CD14-positive monocyte (primary cell): ENCODE data around the gene ADCY2. TPM values are rescaled to one million over a fixed set of nuclear protein-coding genes. Genes with fewer than 3 reads are reported as not detected.

Experiments
- DNase-seq, 3 donors: peaks; one replicate each; pipeline ENCODE4 v3.0.0-alpha.2; 2011 to 2022
- H2AFZ ChIP-seq: 2 replicates; pipeline ENCODE4 v1.6.0; 2012; ENCODE audit warnings: mild to moderate bottlenecking, low read depth, low read length, inconsistent platforms; ENCODE audit not compliant: insufficient read depth, poor library complexity, severe bottlenecking
- H3K27ac ChIP-seq, 2 donors: 1 replicate in 1 of 2; 2 replicates in 1 of 2; pipeline ENCODE4 v1.5.1; 2012 to 2013; ENCODE audit warnings: low read length in 2 of 2, control low read depth in 1 of 2, inconsistent platforms in 1 of 2, low read depth in 1 of 2, mild to moderate bottlenecking in 1 of 2
- H3K27me3 ChIP-seq, 2 donors: one replicate each; pipeline versions ENCODE4 v1.6.0 to v1.6.1; 2011 to 2013; ENCODE audit warnings: low read length in 2 of 2; ENCODE audit not compliant: control insufficient read depth in 2 of 2, insufficient read depth in 2 of 2
- H3K36me3 ChIP-seq, 2 donors: replicated peaks in 1 of 2; 1 replicate in 1 of 2; 2 replicates in 1 of 2; pipeline versions ENCODE4 v1.5.1 to v1.6.1; 2012 to 2013; ENCODE audit warnings: low read length in 2 of 2, control low read depth in 1 of 2, inconsistent platforms in 1 of 2, mild to moderate bottlenecking in 1 of 2; ENCODE audit not compliant: insufficient read depth in 2 of 2, control insufficient read depth in 1 of 2
- H3K4me1 ChIP-seq, 2 donors: 1 replicate in 1 of 2; 2 replicates in 1 of 2; pipeline versions ENCODE4 v1.5.1 to v1.6.1; 2012 to 2013; ENCODE audit warnings: low read length in 2 of 2, control low read depth in 1 of 2, inconsistent platforms in 1 of 2, mild to moderate bottlenecking in 1 of 2, moderate library complexity in 1 of 2; ENCODE audit not compliant: insufficient read depth in 2 of 2, control insufficient read depth in 1 of 2
- H3K4me2 ChIP-seq: replicated peaks from 2 replicates; pipeline ENCODE3; 2012; ENCODE audit warnings: low read length, moderate library complexity, mild to moderate bottlenecking; ENCODE audit not compliant: poor library complexity, severe bottlenecking; ENCODE audit errors: extremely low read depth
- H3K4me3 ChIP-seq, 3 experiments: fragments of 200-600 bp in 1 of 3; sonication (generic) in 1 of 3; replicated peaks in 1 of 3; 1 replicate in 2 of 3; 2 replicates in 1 of 3; pipeline ENCODE4 v1.5.1; 2011 to 2013; ENCODE audit warnings: low read length in 3 of 3, mild to moderate bottlenecking in 3 of 3, control low read depth in 2 of 3, low read depth in 2 of 3, inconsistent platforms in 1 of 3, moderate library complexity in 1 of 3
- H3K79me2 ChIP-seq: 2 replicates; pipeline ENCODE4 v1.6.0; 2012; ENCODE audit warnings: mild to moderate bottlenecking, control low read depth, inconsistent platforms, low read length, moderate library complexity; ENCODE audit not compliant: insufficient read depth
- H3K9ac ChIP-seq: 2 replicates; pipeline ENCODE4 v1.6.0; 2017; ENCODE audit warnings: low read length, mild to moderate bottlenecking; ENCODE audit not compliant: insufficient read depth, poor library complexity, severe bottlenecking
- H3K9me3 ChIP-seq, 2 donors: replicated peaks in 1 of 2; 1 replicate in 1 of 2; 2 replicates in 1 of 2; pipeline versions ENCODE4 v1.5.1 to v1.6.1; 2012 to 2013; ENCODE audit warnings: low read length in 2 of 2, control low read depth in 1 of 2; ENCODE audit not compliant: control insufficient read depth in 1 of 2, insufficient read depth in 1 of 2
- H4K20me1 ChIP-seq: 2 replicates; pipeline ENCODE4 v1.6.0; 2012; ENCODE audit warnings: mild to moderate bottlenecking, low read length, control low read depth, moderate library complexity; ENCODE audit not compliant: insufficient read depth
- H3K27ac Mint-ChIP-seq, 7 donors: one replicate each; pipeline ENCODE4 v1.8.0; 2020; ENCODE audit warnings: mild to moderate bottlenecking in 7 of 7, mixed read lengths in 7 of 7, moderate library complexity in 6 of 7, inconsistent platforms in 2 of 7
- H3K27me3 Mint-ChIP-seq, 3 donors: one replicate each; pipeline ENCODE4 v1.8.0; 2021 to 2022; ENCODE audit warnings: low read depth in 3 of 3, mild to moderate bottlenecking in 3 of 3, mixed read lengths in 3 of 3, moderate library complexity in 3 of 3, inconsistent platforms in 1 of 3
- H3K36me3 Mint-ChIP-seq, 2 donors: one replicate each; pipeline ENCODE4 v1.8.0; 2020; ENCODE audit warnings: mixed read lengths in 2 of 2, inconsistent platforms in 1 of 2, mild to moderate bottlenecking in 1 of 2
- H3K4me1 Mint-ChIP-seq: one replicate; pipeline ENCODE4 v1.8.0; 2020; ENCODE audit warnings: mild to moderate bottlenecking, mixed read lengths
- H3K4me3 Mint-ChIP-seq, 2 donors: one replicate each; pipeline ENCODE4 v1.8.0; 2020; ENCODE audit warnings: mild to moderate bottlenecking in 2 of 2, mixed read lengths in 2 of 2, moderate library complexity in 1 of 2
- H3K9me3 Mint-ChIP-seq, 7 donors: one replicate each; pipeline ENCODE4 v1.8.0; 2020 to 2022; ENCODE audit warnings: mixed read lengths in 7 of 7, mild to moderate bottlenecking in 6 of 7, moderate library complexity in 6 of 7, inconsistent platforms in 2 of 7
- intact Hi-C, 2 donors: fragments of 100-400 bp; cut with micrococcal nuclease; formaldehyde crosslinking; loops; one replicate each; pipeline versions ENCODE4 v1.15.0 to v1.15.1; 2023
- polyA plus RNA-seq, 3 donors: library from polyadenylated mRNA; depleted of rRNA in 1 of 3; unstranded in 2 of 3; stranded (reverse) in 1 of 3; fragments of 300-500 nt in 2 of 3; fragments of >200 nt in 1 of 3; fragmentation: Illumina TruSeq in 2 of 3; gene quantifications; 1 replicate in 2 of 3; 2 replicates in 1 of 3; pipeline ENCODE4 v1.2.3, GENCODE V29; 2012 to 2021
- TF ChIP-seq, protein P1 (sequence below): fragments of 200-600 bp; IDR thresholded peaks from one replicate; pipeline ENCODE4 v1.8.0; 2022; ENCODE audit warnings: antibody characterized with exemption, mild to moderate bottlenecking

ADCY2 gene
- polyA plus RNA-seq, 3 donors: not detected

DNA sequence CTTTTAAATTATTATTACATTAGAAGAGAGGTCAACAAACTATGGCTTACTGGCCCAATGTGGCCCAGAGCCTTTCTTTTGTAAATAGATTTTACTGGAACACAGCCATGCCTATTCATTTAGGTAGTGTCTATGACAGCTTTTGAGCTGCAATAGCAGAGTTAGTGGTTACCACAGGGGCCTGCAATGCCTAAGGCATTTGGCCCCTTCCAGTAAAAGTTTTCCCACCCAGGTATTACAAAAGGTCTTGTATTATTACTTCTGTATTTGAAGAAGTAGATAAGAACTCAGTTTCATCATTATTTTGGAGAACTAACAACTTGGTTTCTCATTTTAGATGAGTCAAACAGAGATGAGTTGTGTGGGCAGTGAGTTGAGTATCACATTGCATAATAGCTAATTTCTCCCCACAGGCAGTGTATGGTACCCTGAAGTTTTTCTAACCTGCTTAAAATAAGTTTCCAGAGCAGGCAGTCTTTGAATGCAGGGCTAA lies 482.5 kb downstream of the ADCY2 start:
- intact Hi-C loops: loop anchor here in 1 of 2 donors (10.0 kb wide), 1 partner anchor 1504 kb away; the partner anchor contains the start of gene MED10
- no peak overlapping the region for H3K9ac ChIP-seq
- H3K4me1 Mint-ChIP-seq: peaks cover 46% of the 10 kb centered on the region
- H3K36me3 ChIP-seq: peaks cover 54 to 83% of the 10 kb centered on the region in 2 donors
- peak overlapping the region; percentile 85 to 96 (median 94) for H3K27ac Mint-ChIP-seq
- H3K4me3 ChIP-seq: peak overlapping the region in 1 of 3 experiments; percentile 44
- H3K79me2 ChIP-seq: peaks cover 28% of the 10 kb centered on the region
- peaks cover 63 to 78% of the 10 kb centered on the region in 2 donors for H3K36me3 Mint-ChIP-seq
- H4K20me1 ChIP-seq: peaks cover 6% of the 10 kb centered on the region
- TF ChIP-seq, protein P1, sequence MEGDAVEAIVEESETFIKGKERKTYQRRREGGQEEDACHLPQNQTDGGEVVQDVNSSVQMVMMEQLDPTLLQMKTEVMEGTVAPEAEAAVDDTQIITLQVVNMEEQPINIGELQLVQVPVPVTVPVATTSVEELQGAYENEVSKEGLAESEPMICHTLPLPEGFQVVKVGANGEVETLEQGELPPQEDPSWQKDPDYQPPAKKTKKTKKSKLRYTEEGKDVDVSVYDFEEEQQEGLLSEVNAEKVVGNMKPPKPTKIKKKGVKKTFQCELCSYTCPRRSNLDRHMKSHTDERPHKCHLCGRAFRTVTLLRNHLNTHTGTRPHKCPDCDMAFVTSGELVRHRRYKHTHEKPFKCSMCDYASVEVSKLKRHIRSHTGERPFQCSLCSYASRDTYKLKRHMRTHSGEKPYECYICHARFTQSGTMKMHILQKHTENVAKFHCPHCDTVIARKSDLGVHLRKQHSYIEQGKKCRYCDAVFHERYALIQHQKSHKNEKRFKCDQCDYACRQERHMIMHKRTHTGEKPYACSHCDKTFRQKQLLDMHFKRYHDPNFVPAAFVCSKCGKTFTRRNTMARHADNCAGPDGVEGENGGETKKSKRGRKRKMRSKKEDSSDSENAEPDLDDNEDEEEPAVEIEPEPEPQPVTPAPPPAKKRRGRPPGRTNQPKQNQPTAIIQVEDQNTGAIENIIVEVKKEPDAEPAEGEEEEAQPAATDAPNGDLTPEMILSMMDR: no peak
- H3K4me3 Mint-ChIP-seq: peak overlapping the region in 1 of 2 donors; percentile 78
- H3K9me3 ChIP-seq: no peaks in the 10 kb centered on the region
- H3K27ac ChIP-seq: peak overlapping the region; percentile 0 to 77
- peaks cover 22 to 39% of the 10 kb centered on the region in 2 donors for H3K4me1 ChIP-seq
- peak overlapping the region; percentile 54 for H3K4me2 ChIP-seq
- no peaks in the 10 kb centered on the region for H3K9me3 Mint-ChIP-seq
- H2AFZ ChIP-seq: no peak overlapping the region
- H3K27me3 Mint-ChIP-seq: no peaks in the 10 kb centered on the region
- no peaks in the 10 kb centered on the region for H3K27me3 ChIP-seq
- DNase-seq: peak; percentile 63 to 86 (median 82)
